ENCODE results near the gene CDH13.

CDH13 gene

DNA sequence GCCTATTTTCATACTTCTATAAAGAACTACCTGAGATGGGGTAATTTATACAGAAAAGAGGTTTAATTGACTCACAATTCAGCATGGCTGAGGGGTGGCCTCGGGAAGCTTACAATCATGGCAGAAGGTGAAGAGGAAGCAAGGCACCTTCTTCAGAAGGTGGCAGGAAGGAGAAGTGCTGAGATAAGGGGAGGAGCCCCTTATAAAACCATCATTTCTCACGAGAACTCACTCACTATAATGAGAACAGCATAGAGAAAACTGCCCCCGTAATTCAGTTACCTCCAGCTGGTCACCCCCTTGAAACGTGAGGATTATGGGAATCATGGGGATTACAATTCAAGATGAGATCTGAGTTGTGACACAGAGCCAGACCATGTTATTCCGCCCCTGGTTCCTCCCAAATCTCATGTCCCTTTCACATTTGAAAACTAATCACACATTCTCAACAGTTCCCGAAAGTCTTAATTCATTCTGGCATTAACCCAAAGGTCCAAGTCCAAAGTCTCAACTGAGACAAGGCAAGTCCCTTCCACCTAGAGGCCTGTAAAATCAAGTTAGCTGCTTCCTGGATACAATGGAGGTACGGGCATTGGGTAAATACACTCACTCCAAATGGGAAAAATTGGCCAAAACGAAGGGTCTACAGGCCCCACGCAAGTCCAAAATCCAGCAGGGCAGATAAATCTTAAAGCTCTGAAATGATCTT lies 237.7 kb downstream of the CDH13 start:
- no peaks in the 10 kb centered on the region for H3K4me1 Mint-ChIP-seq

DNA sequence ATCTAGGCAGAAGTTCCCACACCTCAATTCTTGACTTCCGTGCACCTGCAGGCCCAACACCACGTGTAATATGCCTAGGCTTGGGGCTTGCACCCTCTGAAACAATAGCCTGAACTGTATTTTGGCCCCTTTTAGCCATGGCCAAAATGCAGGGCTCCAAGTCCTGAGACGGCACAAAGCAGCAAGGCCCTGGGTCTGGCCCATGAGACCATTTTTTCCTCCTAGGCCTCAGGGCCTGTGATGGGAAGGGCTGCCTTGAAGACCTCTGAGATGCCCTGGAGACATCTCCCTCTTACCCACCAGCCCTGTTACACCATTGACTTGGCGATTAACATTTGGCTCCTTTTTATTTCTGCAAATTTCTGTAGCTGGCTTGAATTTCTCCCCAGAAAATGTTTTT lies 238.6 kb downstream of the CDH13 start:
- Mint-ChIP-seq H3K4me3 (no peak overlapping the region), H3K9me3 (peaks cover 37% of the 10 kb centered on the region), H3K27me3 (ENCODE audit: low read depth, poor library complexity) (peaks cover 6% of the 10 kb centered on the region), H3K4me1 (no peaks in the 10 kb centered on the region), H3K36me3 (ENCODE audit: low read depth) (no peaks in the 10 kb centered on the region), H3K27ac (no peak overlapping the region)
- TF ChIP-seq, protein P1, sequence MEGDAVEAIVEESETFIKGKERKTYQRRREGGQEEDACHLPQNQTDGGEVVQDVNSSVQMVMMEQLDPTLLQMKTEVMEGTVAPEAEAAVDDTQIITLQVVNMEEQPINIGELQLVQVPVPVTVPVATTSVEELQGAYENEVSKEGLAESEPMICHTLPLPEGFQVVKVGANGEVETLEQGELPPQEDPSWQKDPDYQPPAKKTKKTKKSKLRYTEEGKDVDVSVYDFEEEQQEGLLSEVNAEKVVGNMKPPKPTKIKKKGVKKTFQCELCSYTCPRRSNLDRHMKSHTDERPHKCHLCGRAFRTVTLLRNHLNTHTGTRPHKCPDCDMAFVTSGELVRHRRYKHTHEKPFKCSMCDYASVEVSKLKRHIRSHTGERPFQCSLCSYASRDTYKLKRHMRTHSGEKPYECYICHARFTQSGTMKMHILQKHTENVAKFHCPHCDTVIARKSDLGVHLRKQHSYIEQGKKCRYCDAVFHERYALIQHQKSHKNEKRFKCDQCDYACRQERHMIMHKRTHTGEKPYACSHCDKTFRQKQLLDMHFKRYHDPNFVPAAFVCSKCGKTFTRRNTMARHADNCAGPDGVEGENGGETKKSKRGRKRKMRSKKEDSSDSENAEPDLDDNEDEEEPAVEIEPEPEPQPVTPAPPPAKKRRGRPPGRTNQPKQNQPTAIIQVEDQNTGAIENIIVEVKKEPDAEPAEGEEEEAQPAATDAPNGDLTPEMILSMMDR (IDR thresholded peaks at IDR 0.05): no peak
- DNase-seq: no peak

More for the DNA sequence above, 237.7 kb downstream of the CDH13 start:
- no peak overlapping the region for H3K4me3 Mint-ChIP-seq
- no peaks in the 10 kb centered on the region for H3K36me3 Mint-ChIP-seq (ENCODE audit: low read depth)
- no peak for DNase-seq
- H3K27ac Mint-ChIP-seq: no peak overlapping the region
- TF ChIP-seq, protein P1 (IDR thresholded peaks at IDR 0.05): no peak
- H3K9me3 Mint-ChIP-seq: peaks cover 34% of the 10 kb centered on the region
- H3K27me3 Mint-ChIP-seq (ENCODE audit: low read depth, poor library complexity): peaks cover 6% of the 10 kb centered on the region

GRCh38 chr16:82867485-82867884 lies 240.7 kb downstream of the CDH13 start:
- Mint-ChIP-seq H3K9me3 (peaks cover 47% of the 10 kb centered on the region), H3K4me3 (no peak overlapping the region), H3K27ac (no peak overlapping the region), H3K4me1 (no peaks in the 10 kb centered on the region), H3K36me3 (ENCODE audit: low read depth) (no peaks in the 10 kb centered on the region), H3K27me3 (ENCODE audit: low read depth, poor library complexity) (peaks cover 6% of the 10 kb centered on the region)
- TF ChIP-seq, protein P1 (IDR thresholded peaks at IDR 0.05): no peak
- DNase-seq: no peak

- no peak for DNase-seq
- Mint-ChIP-seq H3K9me3 (peaks cover 13% of the 10 kb centered on the region), H3K4me3 (no peak overlapping the region), H3K4me1 (peaks cover 5% of the 10 kb centered on the region), H3K27me3 (ENCODE audit: low read depth, poor library complexity) (peaks cover 10% of the 10 kb centered on the region), H3K27ac (no peak overlapping the region), H3K36me3 (ENCODE audit: low read depth) (no peaks in the 10 kb centered on the region)
- TF ChIP-seq, protein P1 (IDR thresholded peaks at IDR 0.05): no peak
Observed at GRCh38 chr16:82874271-82874670, 247.5 kb downstream of the CDH13 start.

DNA sequence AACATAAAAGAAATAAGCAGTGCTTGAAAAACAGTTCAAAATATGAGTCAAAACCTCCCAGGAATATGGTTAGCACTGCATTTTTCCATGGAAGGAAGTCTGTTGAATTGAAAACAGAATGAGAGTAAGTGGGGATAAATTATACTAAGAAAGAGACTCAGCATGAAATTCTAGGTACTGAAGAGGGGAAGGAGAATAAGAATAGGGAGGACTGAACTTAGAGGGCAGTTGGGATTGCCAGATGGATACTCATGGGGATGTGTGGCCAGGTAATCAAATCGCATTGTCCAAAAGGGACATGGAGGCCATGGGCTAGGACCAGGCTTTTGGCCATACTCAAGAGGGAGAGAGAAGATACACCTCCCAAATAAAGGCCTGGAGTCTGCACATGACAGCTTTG lies 247.9 kb downstream of the CDH13 start:
- Mint-ChIP-seq H3K36me3 (ENCODE audit: low read depth) (no peaks in the 10 kb centered on the region), H3K4me1 (peaks cover 5% of the 10 kb centered on the region), H3K27ac (no peak overlapping the region), H3K9me3 (peaks cover 11% of the 10 kb centered on the region), H3K27me3 (ENCODE audit: low read depth, poor library complexity) (peaks cover 10% of the 10 kb centered on the region), H3K4me3 (no peak overlapping the region)
- TF ChIP-seq, protein P1 (IDR thresholded peaks at IDR 0.05): no peak
- no peak for DNase-seq

DNA sequence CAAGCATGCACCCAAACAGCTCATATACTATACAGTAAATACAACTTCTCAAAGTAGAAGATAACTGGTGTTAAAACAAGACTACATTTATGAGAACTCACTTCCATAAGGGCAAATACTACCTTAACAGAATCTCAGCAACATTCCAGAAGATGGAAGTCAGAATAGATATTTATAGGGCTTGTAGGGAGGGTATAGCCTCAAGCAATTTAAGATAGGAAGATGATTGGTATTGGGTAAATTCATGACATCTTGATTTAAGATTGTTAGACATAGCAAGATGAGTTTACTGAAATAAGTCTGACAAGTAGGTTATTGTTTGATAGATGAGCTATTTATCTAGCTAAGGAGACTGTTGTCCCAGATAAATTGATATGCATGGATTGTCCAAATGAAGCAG lies 250.2 kb downstream of the CDH13 start:
- DNase-seq: no peak
- Mint-ChIP-seq H3K4me1 (peaks cover 5% of the 10 kb centered on the region), H3K27me3 (ENCODE audit: low read depth, poor library complexity) (peaks cover 7% of the 10 kb centered on the region), H3K27ac (no peak overlapping the region), H3K4me3 (no peak overlapping the region), H3K36me3 (ENCODE audit: low read depth) (no peaks in the 10 kb centered on the region), H3K9me3 (no peaks in the 10 kb centered on the region)
- TF ChIP-seq, protein P1 (IDR thresholded peaks at IDR 0.05): no peak

Measured in nephron progenitor cell (in vitro differentiated cells).